GM23248 (cell line): ENCODE measurements around the gene GSE1. TPM values are rescaled to one million over a fixed set of nuclear protein-coding genes. Genes with fewer than 3 reads are reported as not detected.

Experiments used
- DNase-seq: peaks from one replicate; pipeline ENCODE4 v3.0.0-alpha.2; 2015
- H2AFZ ChIP-seq: fragments of 200-600 bp; sonication (generic); 2 replicates; pipeline ENCODE4 v1.6.1; 2016; ENCODE audit warnings: antibody characterized with exemption
- H3F3A ChIP-seq: fragments of 200-600 bp; sonication (generic); 2 replicates; pipeline ENCODE4 v1.6.1; 2016; ENCODE audit warnings: mild to moderate bottlenecking, antibody characterized with exemption, mixed run types; ENCODE audit not compliant: insufficient read depth
- H3K27ac ChIP-seq: fragments of 200-600 bp; sonication (generic); 2 replicates; pipeline ENCODE4 v1.5.1; 2016; ENCODE audit warnings: mild to moderate bottlenecking
- H3K27me3 ChIP-seq: fragments of 200-600 bp; sonication (generic); replicated peaks from 2 replicates; pipeline ENCODE4 v1.6.1; 2016; ENCODE audit warnings: mild to moderate bottlenecking; ENCODE audit not compliant: insufficient read depth
- H3K36me3 ChIP-seq: fragments of 200-600 bp; sonication (generic); 2 replicates; pipeline ENCODE4 v1.6.1; 2016; ENCODE audit warnings: low read depth, mild to moderate bottlenecking
- H3K4me1 ChIP-seq: fragments of 200-600 bp; sonication (generic); 2 replicates; pipeline ENCODE4 v1.6.1; 2016; ENCODE audit warnings: mild to moderate bottlenecking; ENCODE audit not compliant: insufficient read depth
- H3K4me2 ChIP-seq: fragments of 200-600 bp; sonication (generic); one replicate; pipeline ENCODE4 v1.6.1; 2016; ENCODE audit warnings: mild to moderate bottlenecking; ENCODE audit not compliant: unreplicated experiment
- H3K4me3 ChIP-seq: fragments of 200-600 bp; sonication (generic); 2 replicates; pipeline ENCODE4 v1.5.1; 2016; ENCODE audit warnings: mild to moderate bottlenecking
- H3K79me2 ChIP-seq: fragments of 200-600 bp; sonication (generic); 2 replicates; pipeline ENCODE4 v1.6.1; 2016; ENCODE audit warnings: mild to moderate bottlenecking; ENCODE audit not compliant: insufficient read depth
- H3K9ac ChIP-seq: fragments of 200-600 bp; sonication (generic); 2 replicates; pipeline ENCODE4 v1.6.1; 2016; ENCODE audit warnings: mild to moderate bottlenecking
- H3K9me2 ChIP-seq: fragments of 200-600 bp; sonication (generic); 2 replicates; pipeline ENCODE4 v1.6.1; 2016; ENCODE audit warnings: mixed run types, mild to moderate bottlenecking, moderate library complexity; ENCODE audit not compliant: insufficient read depth
- H3K9me3 ChIP-seq: fragments of 200-600 bp; sonication (generic); one replicate; pipeline ENCODE4 v1.6.1; 2017; ENCODE audit warnings: low read depth
- H4K20me1 ChIP-seq: fragments of 200-600 bp; sonication (generic); 2 replicates; pipeline ENCODE4 v1.6.0; 2016; ENCODE audit not compliant: insufficient read depth
- EZH2 ChIP-seq: fragments of 200-600 bp; sonication (generic); IDR thresholded peaks from 2 replicates; pipeline ENCODE4 v1.6.1; 2018; ENCODE audit warnings: antibody characterized with exemption, mild to moderate bottlenecking; ENCODE audit not compliant: insufficient read depth, poor library complexity, severe bottlenecking
- EZH2phosphoT487 ChIP-seq: fragments of 200-600 bp; sonication (generic); IDR thresholded peaks from 2 replicates; pipeline ENCODE4 v1.6.1; 2018; ENCODE audit warnings: antibody characterized with exemption, moderate library complexity, mild to moderate bottlenecking, low read depth; ENCODE audit not compliant: insufficient read depth
- WGBS, 2 experiments: methylation state at CpG; one replicate each; pipeline ENCODE4 v1.1.6; 2015 to 2017; ENCODE audit warnings: low lambda C conversion rate in 2 of 2, low coverage in 1 of 2; ENCODE audit errors: missing lambda C conversion rate in 2 of 2; 5-methylcytosine and 5-hydroxymethylcytosine counted together
- in situ Hi-C: fragments of 300-500 bp; cut with MboI; formaldehyde crosslinking; loops from 2 replicates; pipeline ENCODE4 v1.15.0; 2020
- polyA plus RNA-seq: library from polyadenylated mRNA; unstranded; fragments of >200 nt; fragmentation: Nextera tagmentation; extraction: Ambion mirVana; gene quantifications from 2 replicates; pipeline ENCODE4 v1.2.1, GENCODE V29; 2016
- total RNA-seq: library from RNA; depleted of rRNA; stranded (reverse); fragments of >200 nt; shearing (Covaris generic); gene quantifications from 2 replicates; pipeline ENCODE4 v1.2.3, GENCODE V29; 2014

Gene GSE1
- total and polyA plus RNA-seq, 2 experiments from 2014 or later, result 11.6 to 35.1 TPM

DNA sequence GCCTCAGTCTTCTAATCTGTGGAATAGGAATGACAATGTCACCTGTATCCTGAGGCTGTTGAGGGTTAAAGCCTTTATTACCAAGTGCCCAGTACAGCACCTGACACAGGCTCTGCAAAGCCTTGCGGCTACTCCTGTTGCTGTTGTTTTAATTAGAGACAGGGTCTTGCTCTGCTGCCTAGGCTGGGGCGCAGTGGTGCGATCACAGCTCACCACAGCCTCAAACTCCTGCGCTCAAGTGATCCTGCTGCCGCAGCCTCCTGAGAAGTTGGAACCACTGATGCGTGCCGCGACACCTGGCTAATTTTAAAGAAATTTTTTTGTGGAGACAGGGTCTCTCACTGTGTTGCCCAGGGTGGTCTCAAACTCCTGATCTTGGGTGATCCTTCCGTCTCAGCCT lies 5.4 kb downstream of the GSE1 start:
- Histone ChIP-seq H3K9me3 (no peaks in the 10 kb centered on the region), H3K4me2 (no peak overlapping the region), H3F3A (no peaks in the 10 kb centered on the region), H3K4me1 (peaks cover 6% of the 10 kb centered on the region; the same call in 1 of the 2 replicates), H3K4me3 (no peak overlapping the region), H2AFZ (no peak overlapping the region), H3K9ac (no peak overlapping the region), H4K20me1 (peaks cover 20% of the 10 kb centered on the region; the same call in 1 of the 2 replicates), H3K9me2 (no peaks in the 10 kb centered on the region), H3K79me2 (peaks cover 92% of the 10 kb centered on the region), H3K36me3 (no peaks in the 10 kb centered on the region), H3K27me3 (no peaks in the 10 kb centered on the region), H3K27ac (no peak overlapping the region)
- TF ChIP-seq EZH2phosphoT487, result no peak
- TF ChIP-seq EZH2, result no peak
- no peak for DNase-seq
- in situ Hi-C loops, result no loop called here
- 98 to 99% methylated on average over 9 of the region's 9 CpGs for WGBS, 2 experiments

DNA sequence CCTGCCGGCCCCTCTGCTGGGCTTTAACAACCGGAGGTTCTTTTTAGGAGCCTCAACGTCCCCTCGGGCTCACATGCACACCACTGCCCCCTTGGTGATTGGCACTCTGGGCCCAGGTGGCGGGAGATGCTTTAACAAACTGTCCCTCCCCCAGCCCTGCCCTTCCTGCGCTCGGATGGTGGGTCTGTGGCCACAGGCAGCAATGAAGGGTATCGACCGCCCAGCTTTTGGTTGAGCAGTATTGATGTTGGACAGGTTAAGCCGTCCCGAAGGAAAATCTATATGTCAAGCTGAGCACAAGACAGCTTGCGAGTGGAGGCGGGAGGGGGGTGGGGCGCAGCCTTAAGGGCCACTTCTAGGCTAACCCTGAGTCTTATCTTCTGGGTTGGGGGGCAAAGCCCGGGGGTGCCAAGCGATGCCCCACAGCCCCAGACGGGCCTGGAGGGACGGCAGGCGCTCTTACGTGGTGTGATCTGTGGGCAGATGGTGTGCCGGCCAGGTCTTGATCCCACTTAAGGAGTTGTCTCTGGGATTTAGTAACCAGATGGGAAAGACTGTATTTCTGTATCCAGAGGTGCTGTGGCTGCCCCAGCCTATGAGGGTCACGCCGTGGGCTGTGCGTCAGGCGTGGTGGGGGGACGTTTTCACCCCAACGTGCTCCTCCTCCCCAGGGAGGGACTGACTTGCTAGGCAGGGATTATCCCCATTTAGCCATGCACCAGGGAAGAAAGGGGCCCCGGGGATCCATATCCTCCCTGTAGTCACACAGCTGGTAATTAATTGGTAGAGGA lies 6.2 kb downstream of the GSE1 start:
- no peak for TF ChIP-seq EZH2
- no peak for TF ChIP-seq EZH2phosphoT487
- H3K4me2 ChIP-seq, result no peak overlapping the region
- no peak overlapping the region for H3K4me3 ChIP-seq
- WGBS, 2 experiments, result 93% methylated on average over 28 of the region's 28 CpGs
- H3F3A ChIP-seq, result no peaks in the 10 kb centered on the region
- no peaks in the 10 kb centered on the region for H3K27me3 ChIP-seq
- peaks cover 20% of the 10 kb centered on the region; the same call in 1 of the 2 replicates for H4K20me1 ChIP-seq
- no peak overlapping the region for H3K9ac ChIP-seq
- peaks cover 6% of the 10 kb centered on the region; the same call in 1 of the 2 replicates for H3K4me1 ChIP-seq
- H3K79me2 ChIP-seq, result peaks cover 99% of the 10 kb centered on the region
- H3K9me2 ChIP-seq, result no peaks in the 10 kb centered on the region
- in situ Hi-C loops, result no loop called here
- no peaks in the 10 kb centered on the region for H3K36me3 ChIP-seq
- no peak overlapping the region for H2AFZ ChIP-seq
- no peak overlapping the region for H3K27ac ChIP-seq
- no peaks in the 10 kb centered on the region for H3K9me3 ChIP-seq
- DNase-seq, result no peak

DNA sequence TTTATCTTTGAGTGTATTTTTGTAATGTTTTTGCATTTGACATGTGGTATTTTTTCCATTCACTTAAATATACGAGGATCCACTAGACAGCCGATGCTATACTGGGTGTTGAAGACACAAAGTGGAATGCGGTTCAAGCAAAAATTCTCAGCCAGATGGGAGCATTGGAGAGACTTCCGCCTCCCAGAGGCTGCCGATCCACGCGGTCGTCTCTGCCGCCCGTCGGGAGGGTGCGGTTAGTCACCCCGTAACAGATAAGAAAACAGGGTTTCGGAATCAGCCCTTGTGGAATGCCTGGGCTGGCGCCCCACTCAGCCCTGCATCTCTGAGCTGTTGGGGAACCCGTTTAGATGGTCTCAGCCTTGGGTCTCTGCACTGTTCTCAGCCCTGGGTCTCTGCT lies 7.3 kb downstream of the GSE1 start:
- H4K20me1 ChIP-seq, result peaks cover 20% of the 10 kb centered on the region; the same call in 1 of the 2 replicates

DNA sequence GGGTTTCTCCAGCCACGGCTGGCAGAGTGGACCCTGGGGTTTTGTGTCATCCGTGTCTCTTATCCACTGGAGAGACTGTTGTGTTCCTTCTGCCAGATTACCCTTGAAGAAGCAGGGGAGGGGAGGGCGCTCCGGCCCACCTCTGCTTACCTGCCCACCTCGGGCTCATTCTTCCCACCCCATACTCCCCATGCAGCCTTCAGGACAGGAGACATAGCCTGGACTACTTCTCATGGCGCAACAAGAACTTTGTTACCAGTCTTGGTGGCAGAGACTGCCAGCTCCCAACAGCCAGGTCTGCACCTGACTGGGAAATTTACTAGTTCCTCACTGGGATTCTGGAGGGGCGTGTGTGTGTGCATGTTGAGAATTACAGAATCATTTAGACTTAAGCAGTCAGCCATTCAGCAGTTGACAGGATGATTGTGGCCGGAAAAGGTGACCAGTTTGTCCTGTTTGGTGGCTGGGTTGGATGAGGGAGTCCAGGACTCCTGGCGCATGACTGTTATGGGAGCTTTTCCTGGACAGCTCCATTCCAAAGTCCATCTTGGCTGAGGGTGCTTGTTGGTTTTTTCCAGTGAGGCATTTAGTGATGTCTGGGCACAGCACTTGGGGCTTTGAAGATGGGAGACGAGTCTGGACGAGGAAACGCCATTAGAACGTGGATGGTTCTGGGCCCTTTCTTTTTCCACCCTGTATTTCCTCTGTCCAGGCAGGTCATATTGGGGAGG lies 8.7 kb downstream of the GSE1 start:
- 89 to 91% methylated on average over 13 of the region's 13 CpGs for WGBS, 2 experiments
- Histone ChIP-seq H3K9ac (no peak overlapping the region), H3K79me2 (peaks cover 98% of the 10 kb centered on the region)

More for the DNA sequence above, 7.3 kb downstream of the GSE1 start:
- DNase-seq, result no peak
- H3K9me2 ChIP-seq, result no peaks in the 10 kb centered on the region
- no peak overlapping the region for H3K27ac ChIP-seq
- H3K4me1 ChIP-seq, result peaks cover 6% of the 10 kb centered on the region; the same call in 1 of the 2 replicates
- H3K27me3 ChIP-seq, result no peaks in the 10 kb centered on the region
- H3K4me2 ChIP-seq, result no peak overlapping the region
- no peaks in the 10 kb centered on the region for H3K36me3 ChIP-seq
- H3K9ac ChIP-seq, result no peak overlapping the region
- in situ Hi-C loops, result no loop called here
- no peaks in the 10 kb centered on the region for H3K9me3 ChIP-seq
- TF ChIP-seq EZH2phosphoT487, result no peak
- TF ChIP-seq EZH2, result no peak
- no peak overlapping the region for H2AFZ ChIP-seq
- H3F3A ChIP-seq, result no peaks in the 10 kb centered on the region
- H3K79me2 ChIP-seq, result peaks cover 99% of the 10 kb centered on the region
- 96% methylated on average over 16 of the region's 16 CpGs for WGBS, 2 experiments
- no peak overlapping the region for H3K4me3 ChIP-seq

More for the DNA sequence above, 8.7 kb downstream of the GSE1 start:
- Histone ChIP-seq H3K36me3 (no peaks in the 10 kb centered on the region), H4K20me1 (peaks cover 14% of the 10 kb centered on the region; the same call in 1 of the 2 replicates), H3F3A (no peaks in the 10 kb centered on the region), H3K4me2 (no peak overlapping the region), H3K4me1 (no peaks in the 10 kb centered on the region), H3K27me3 (no peaks in the 10 kb centered on the region), H3K9me3 (no peaks in the 10 kb centered on the region), H3K4me3 (no peak overlapping the region), H3K27ac (no peak overlapping the region), H3K9me2 (no peaks in the 10 kb centered on the region), H2AFZ (no peak overlapping the region)
- DNase-seq, result no peak
- TF ChIP-seq EZH2 (no peak), EZH2phosphoT487 (no peak)
- in situ Hi-C loops, result no loop called here
